ENCODE measurements around the gene FKBP15.

- TF ChIP-seq POLR2A (IDR thresholded peaks at IDR 0.05; ENCODE audit: control extremely low read depth in 1 of 2, low read depth in 2 of 2, low read length in 2 of 2) (no peak), CTCF (IDR thresholded peaks at IDR 0.05; ENCODE audit: control extremely low read depth in 1 of 3, insufficient read depth in 1 of 3, low read depth in 1 of 3, low read length in 3 of 3) (no peak), SIX5 (IDR thresholded peaks at IDR 0.05; ENCODE audit: low read depth, low read length) (no peak), HDAC2 (IDR thresholded peaks at IDR 0.05; ENCODE audit: borderline replicate concordance in 1 of 2, low read depth in 2 of 2, low read length in 2 of 2) (no peak), BCL11A (IDR thresholded peaks at IDR 0.05; ENCODE audit: low read depth in 2 of 2, low read length in 2 of 2) (no peak), KDM4A (IDR thresholded peaks at IDR 0.05; ENCODE audit: low read depth, low read length, severe bottlenecking) (no peak)
Observed at GRCh38 chr9:113205432-113205831, 15.6 kb downstream of the FKBP15 start.

Measured in H1 (cell line).